ENCODE results near the gene RTN4R. TPM values are rescaled to one million over a fixed set of nuclear protein-coding genes. Genes with fewer than 3 reads are reported as not detected.

RTN4R gene
- total and polyA plus RNA-seq, 2 donors from 2014 or later = 1.2 to 2.5 TPM

DNA sequence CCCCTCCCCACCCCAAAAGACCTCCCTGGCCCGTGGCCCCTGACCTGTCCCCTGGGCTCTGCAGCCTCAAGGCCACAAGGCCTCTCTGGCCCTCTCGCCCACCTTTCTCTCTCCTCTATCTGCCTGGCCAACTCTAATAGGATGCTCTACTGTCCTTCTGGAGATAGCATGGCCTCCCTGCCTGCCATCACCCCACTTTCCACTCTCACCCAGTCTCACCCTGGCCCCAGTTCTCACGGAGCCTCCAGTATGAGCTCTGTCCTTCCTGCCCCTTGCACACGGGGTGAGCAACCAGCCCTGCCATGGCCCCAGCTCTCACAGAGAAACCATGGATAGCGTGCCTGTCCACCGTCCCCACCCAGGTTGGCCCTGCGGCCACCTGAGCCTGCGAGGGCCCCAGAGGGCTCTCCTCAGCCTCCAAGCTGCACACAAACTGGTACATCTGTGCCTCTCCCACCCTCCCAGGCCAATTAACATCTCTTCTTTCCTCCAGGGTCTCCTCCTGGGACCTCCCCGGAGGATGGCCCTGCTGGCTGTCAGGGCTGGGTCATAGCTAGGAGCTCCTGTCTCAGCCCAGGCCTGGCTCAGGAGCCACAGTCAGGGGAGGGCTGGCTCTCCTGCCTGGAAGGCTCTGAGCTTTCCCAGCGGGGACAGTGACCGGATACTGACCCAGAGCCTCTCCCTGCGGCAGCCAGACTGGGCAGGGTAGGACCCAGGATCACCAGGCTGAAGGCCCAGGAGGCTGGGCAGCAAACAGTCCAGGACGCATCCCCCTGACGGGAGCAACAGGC is 22.3 kb downstream of the RTN4R start:
- FAIRE-seq (no peak), DNase-seq (no peak)
- H3K27ac ChIP-seq (ENCODE audit: low read depth in 2 of 2, low read length in 2 of 2) = no peak overlapping the region
- intact Hi-C loops (cut with DNase I) = no loop called here
- H3K9me3 ChIP-seq (ENCODE audit: control insufficient read depth in 2 of 3, insufficient read depth in 1 of 3, low read length in 3 of 3) = no peaks in the 10 kb centered on the region
- no peak overlapping the region for H3K4me3 ChIP-seq (ENCODE audit: low read length in 3 of 3)
- no peaks in the 10 kb centered on the region for H3K27me3 ChIP-seq (ENCODE audit: control insufficient read depth, insufficient read depth, low read length)
- peaks cover 0 to 28% (median 0%) of the 10 kb centered on the region in 3 donors for H3K4me1 ChIP-seq (ENCODE audit: control insufficient read depth in 2 of 3, insufficient read depth in 2 of 3, low read depth in 1 of 3, low read length in 3 of 3)
- H3K9ac ChIP-seq (ENCODE audit: low read length in 3 of 3) = no peak overlapping the region
- H3K36me3 ChIP-seq (ENCODE audit: control insufficient read depth in 2 of 3, insufficient read depth in 3 of 3, low read length in 3 of 3) = no peaks in the 10 kb centered on the region
- TF ChIP-seq, protein P1, sequence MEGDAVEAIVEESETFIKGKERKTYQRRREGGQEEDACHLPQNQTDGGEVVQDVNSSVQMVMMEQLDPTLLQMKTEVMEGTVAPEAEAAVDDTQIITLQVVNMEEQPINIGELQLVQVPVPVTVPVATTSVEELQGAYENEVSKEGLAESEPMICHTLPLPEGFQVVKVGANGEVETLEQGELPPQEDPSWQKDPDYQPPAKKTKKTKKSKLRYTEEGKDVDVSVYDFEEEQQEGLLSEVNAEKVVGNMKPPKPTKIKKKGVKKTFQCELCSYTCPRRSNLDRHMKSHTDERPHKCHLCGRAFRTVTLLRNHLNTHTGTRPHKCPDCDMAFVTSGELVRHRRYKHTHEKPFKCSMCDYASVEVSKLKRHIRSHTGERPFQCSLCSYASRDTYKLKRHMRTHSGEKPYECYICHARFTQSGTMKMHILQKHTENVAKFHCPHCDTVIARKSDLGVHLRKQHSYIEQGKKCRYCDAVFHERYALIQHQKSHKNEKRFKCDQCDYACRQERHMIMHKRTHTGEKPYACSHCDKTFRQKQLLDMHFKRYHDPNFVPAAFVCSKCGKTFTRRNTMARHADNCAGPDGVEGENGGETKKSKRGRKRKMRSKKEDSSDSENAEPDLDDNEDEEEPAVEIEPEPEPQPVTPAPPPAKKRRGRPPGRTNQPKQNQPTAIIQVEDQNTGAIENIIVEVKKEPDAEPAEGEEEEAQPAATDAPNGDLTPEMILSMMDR (IDR thresholded peaks at IDR 0.05; ENCODE audit: borderline replicate concordance, extremely low read depth, insufficient read depth) = no peak

DNA sequence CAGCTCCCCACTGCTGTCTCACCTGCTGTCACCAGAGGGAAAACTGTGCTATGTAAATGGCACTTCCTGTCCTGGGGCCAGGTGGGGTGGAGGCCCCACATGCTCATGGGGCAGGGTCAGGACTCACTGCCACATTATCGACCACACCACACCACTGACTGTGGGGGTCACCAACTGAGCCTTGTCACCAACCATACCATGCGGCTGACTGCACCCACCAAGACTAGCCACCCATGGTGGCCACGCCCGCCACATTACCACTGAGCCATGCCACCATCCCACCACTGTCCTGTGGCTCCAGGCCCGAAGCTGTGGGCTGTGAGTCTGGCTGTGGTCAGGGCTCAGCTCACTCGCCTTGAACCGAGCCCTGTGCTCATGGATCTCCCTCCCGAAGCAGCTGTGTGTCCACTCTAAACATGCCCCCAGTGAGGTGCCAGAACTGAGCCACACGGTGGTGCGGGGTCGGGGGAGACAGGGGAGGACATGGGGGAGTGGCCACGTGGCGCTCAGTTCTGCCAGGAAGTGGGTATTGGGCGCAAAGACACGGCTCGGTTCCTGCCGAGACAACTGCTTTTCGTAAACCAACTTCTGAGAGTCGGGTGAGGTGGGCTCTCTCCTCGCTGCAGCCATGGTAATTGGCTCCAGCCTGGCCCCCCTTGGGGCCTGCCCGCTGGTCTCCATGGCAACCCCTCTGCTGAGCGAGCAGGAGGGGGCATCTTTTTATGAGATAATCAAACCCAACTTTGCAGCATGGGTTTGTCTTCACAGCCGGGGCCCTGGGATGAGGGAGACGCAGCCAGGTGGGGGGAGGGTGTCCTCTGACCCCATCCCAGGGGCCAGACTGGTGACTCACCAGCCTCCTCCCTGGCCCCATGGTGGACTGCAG is 23.2 kb downstream of the RTN4R start:
- Histone ChIP-seq H3K36me3 (ENCODE audit: control insufficient read depth in 2 of 3, insufficient read depth in 3 of 3, low read length in 3 of 3) (no peaks in the 10 kb centered on the region), H3K9me3 (ENCODE audit: control insufficient read depth in 2 of 3, insufficient read depth in 1 of 3, low read length in 3 of 3) (no peaks in the 10 kb centered on the region), H3K9ac (ENCODE audit: low read length in 3 of 3) (no peak overlapping the region), H3K27ac (ENCODE audit: low read depth in 2 of 2, low read length in 2 of 2) (no peak overlapping the region), H3K4me3 (ENCODE audit: low read length in 3 of 3) (no peak overlapping the region), H3K27me3 (ENCODE audit: control insufficient read depth, insufficient read depth, low read length) (no peaks in the 10 kb centered on the region), H3K4me1 (ENCODE audit: control insufficient read depth in 2 of 3, insufficient read depth in 2 of 3, low read depth in 1 of 3, low read length in 3 of 3) (peaks cover 0 to 35% (median 0%) of the 10 kb centered on the region in 3 donors)
- TF ChIP-seq, protein P1 (IDR thresholded peaks at IDR 0.05; ENCODE audit: borderline replicate concordance, extremely low read depth, insufficient read depth) = no peak
- DNase-seq = peak in 3 of 5 donors; percentile 47 to 81 (median 58)
- intact Hi-C loops (cut with DNase I) = no loop called here
- FAIRE-seq = no peak

DNA sequence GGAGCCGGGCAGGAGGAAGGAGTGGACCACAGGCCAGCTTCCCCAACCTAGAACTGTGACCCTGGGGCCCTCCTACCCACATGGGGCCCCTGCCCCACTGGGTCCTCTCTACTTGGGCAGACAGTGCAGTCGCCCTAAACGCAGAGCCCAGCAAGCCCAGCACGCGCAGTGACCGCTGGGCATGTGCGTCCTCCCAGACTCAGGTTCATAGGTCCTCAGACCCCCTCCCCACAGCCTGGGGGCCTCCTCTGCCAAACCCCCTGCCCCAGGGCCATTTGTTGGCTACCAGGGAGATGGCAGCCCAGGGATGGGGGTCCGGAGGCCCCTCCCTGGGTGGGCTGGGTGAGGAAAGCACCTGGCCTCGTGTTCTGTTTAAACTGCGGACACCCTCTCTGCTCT is 23.9 kb downstream of the RTN4R start:
- H3K9ac ChIP-seq (ENCODE audit: low read length in 3 of 3) = no peak overlapping the region
- H3K4me1 ChIP-seq (ENCODE audit: control insufficient read depth in 2 of 3, insufficient read depth in 2 of 3, low read depth in 1 of 3, low read length in 3 of 3) = peaks cover 0 to 37% (median 0%) of the 10 kb centered on the region in 3 donors
- H3K9me3 ChIP-seq (ENCODE audit: control insufficient read depth in 2 of 3, insufficient read depth in 1 of 3, low read length in 3 of 3) = no peaks in the 10 kb centered on the region
- DNase-seq (no peak), FAIRE-seq (no peak)
- intact Hi-C loops (cut with DNase I) = no loop called here
- no peak overlapping the region for H3K27ac ChIP-seq (ENCODE audit: low read depth in 2 of 2, low read length in 2 of 2)
- no peaks in the 10 kb centered on the region for H3K27me3 ChIP-seq (ENCODE audit: control insufficient read depth, insufficient read depth, low read length)
- H3K36me3 ChIP-seq (ENCODE audit: control insufficient read depth in 2 of 3, insufficient read depth in 3 of 3, low read length in 3 of 3) = no peaks in the 10 kb centered on the region
- TF ChIP-seq, protein P1 (IDR thresholded peaks at IDR 0.05; ENCODE audit: borderline replicate concordance, extremely low read depth, insufficient read depth) = no peak
- no peak overlapping the region for H3K4me3 ChIP-seq (ENCODE audit: low read length in 3 of 3)
